LNCaP clone FGC (cell line): Measurements from ENCODE around the gene PARN.

ENCODE experiments used
- DNase-seq: peaks from one replicate; pipeline ENCODE4 v3.0.0-alpha.2; 2011; ENCODE audit warnings: low read depth
- H3K4me3 ChIP-seq: 2 replicates; pipeline ENCODE4 v1.5.1; 2011; ENCODE audit warnings: mild to moderate bottlenecking, low read depth, low read length, control low read depth
- TF ChIP-seq, protein P1 (sequence below): IDR thresholded peaks from 2 replicates; pipeline ENCODE4 v1.5.1; 2012; ENCODE audit warnings: mild to moderate bottlenecking; ENCODE audit not compliant: control insufficient read depth, insufficient read depth; ENCODE audit errors: extremely low read depth

The PARN gene, protein sequence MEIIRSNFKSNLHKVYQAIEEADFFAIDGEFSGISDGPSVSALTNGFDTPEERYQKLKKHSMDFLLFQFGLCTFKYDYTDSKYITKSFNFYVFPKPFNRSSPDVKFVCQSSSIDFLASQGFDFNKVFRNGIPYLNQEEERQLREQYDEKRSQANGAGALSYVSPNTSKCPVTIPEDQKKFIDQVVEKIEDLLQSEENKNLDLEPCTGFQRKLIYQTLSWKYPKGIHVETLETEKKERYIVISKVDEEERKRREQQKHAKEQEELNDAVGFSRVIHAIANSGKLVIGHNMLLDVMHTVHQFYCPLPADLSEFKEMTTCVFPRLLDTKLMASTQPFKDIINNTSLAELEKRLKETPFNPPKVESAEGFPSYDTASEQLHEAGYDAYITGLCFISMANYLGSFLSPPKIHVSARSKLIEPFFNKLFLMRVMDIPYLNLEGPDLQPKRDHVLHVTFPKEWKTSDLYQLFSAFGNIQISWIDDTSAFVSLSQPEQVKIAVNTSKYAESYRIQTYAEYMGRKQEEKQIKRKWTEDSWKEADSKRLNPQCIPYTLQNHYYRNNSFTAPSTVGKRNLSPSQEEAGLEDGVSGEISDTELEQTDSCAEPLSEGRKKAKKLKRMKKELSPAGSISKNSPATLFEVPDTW

DNA sequence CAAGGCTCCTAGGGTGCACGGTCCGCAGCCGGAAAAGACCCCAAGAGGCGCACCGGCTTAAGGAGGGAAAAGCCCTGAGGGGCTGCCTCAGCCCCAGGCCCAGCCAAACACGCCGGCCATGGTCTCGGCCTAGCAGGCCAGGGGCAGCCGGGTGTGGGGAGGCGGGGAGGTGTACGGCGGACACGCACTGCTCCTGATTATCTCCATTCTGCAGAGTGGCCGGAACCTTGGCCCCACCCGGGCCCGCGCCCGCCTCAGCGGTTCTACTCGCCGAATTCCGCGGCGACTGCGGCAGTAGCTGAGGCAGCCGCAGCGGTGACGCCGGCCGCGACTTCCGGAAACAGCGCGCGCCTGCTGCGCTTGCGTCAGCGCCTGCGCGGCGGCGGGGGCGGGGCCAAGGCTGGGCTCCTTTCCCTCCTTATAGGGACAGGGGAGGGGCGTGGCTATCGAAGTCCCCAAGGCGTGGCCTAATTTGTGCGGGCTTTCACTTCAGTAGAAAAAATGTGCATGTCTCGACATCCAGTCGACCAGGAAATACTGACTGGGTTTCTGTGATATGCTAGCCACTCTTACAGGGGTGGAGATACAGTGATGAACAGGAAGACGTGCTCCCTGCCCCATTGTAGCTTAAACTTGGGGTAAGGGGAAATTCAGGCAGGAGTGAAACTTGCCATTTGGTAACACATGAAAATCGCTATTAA, at the start of gene PARN:
PARN (minus strand) TSS at position 342 of the 701 bp plus-strand sequence; CDS start at position 207, 135 bp downstream.
- TF ChIP-seq, protein P1, sequence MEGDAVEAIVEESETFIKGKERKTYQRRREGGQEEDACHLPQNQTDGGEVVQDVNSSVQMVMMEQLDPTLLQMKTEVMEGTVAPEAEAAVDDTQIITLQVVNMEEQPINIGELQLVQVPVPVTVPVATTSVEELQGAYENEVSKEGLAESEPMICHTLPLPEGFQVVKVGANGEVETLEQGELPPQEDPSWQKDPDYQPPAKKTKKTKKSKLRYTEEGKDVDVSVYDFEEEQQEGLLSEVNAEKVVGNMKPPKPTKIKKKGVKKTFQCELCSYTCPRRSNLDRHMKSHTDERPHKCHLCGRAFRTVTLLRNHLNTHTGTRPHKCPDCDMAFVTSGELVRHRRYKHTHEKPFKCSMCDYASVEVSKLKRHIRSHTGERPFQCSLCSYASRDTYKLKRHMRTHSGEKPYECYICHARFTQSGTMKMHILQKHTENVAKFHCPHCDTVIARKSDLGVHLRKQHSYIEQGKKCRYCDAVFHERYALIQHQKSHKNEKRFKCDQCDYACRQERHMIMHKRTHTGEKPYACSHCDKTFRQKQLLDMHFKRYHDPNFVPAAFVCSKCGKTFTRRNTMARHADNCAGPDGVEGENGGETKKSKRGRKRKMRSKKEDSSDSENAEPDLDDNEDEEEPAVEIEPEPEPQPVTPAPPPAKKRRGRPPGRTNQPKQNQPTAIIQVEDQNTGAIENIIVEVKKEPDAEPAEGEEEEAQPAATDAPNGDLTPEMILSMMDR = no peak

DNA sequence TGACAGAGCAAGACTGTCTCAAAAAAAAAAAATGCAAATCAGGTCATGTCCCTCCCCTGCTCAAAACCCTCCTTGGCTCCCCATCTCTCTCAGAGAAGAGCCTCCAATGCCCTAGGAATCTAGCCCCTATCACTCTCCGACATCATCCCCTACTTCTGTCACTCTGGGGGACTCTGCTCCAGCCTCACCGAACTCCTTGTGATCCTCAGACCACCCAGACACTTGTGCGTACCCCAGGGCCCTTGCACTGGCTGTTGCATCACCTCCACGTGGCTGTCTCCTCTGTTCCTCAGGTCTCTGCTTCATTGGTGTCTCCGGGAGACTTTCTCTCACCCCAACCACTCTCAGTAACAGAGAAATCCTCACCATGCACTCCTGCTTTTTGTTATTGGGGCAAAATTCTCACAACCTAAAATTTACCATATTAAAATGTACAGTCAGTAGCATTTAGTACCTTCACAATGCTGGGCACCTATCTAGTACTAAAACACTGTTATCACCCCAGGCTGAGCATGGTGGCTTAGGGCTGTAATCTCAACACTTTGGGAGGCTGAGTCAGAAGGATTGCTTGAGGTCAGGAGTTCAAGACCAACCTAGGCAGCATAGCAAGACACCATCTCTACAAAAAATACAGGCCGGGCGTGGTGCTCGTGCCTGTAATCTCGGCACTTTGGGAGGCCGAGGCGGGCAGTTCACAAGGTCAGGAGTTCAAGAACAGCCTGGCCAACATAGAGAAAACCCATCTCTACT, 48.9 kb upstream of the PARN start:
- no peak for DNase-seq
- no peak overlapping the region for H3K4me3 ChIP-seq
- TF ChIP-seq, protein P1 = no peak

More for the DNA sequence above, at the start of gene PARN:
- peak; percentile 80 for DNase-seq
- H3K4me3 ChIP-seq = peak within 1 kb of the TSS; percentile 88

DNA sequence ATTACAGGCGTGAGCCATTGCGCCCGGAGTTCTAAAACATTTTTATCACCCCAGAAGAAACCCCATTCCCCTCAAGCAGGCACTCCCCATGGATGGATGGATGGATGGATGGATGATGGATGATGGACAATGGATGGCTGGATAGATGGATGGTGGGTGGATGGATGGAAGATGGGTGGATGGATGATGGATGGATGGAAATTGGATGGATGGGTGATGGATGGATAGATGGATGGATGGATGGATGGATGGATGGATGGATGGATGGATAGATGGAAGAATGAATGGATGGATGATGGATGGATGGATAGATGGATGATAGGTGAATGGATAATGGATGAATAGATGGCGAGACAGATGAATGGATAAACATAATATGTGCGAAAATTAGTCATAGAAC, 47.6 kb upstream of the PARN start:
- TF ChIP-seq, protein P1 = no peak
- no peak for DNase-seq
- no peak overlapping the region for H3K4me3 ChIP-seq

DNA sequence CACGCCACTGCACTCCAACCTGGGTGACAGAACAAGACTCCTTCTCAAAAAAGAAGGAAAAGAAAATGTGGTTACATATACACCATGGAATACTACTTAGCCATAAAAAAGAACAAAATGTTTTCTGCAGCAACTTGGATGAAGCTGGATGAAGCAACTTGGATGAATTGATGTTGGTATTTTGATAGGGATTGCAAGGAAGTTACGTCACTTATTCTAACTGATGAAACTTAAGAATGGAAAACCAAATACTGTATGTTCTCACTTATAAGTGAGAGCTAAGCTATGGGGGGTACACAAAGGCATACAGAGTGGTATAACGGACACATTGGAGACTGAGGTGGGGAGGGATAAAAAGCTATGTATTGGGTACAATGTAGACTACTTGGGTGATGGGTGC, 46.6 kb upstream of the PARN start:
- no peak overlapping the region for H3K4me3 ChIP-seq
- TF ChIP-seq, protein P1 = no peak
- no peak for DNase-seq

DNA sequence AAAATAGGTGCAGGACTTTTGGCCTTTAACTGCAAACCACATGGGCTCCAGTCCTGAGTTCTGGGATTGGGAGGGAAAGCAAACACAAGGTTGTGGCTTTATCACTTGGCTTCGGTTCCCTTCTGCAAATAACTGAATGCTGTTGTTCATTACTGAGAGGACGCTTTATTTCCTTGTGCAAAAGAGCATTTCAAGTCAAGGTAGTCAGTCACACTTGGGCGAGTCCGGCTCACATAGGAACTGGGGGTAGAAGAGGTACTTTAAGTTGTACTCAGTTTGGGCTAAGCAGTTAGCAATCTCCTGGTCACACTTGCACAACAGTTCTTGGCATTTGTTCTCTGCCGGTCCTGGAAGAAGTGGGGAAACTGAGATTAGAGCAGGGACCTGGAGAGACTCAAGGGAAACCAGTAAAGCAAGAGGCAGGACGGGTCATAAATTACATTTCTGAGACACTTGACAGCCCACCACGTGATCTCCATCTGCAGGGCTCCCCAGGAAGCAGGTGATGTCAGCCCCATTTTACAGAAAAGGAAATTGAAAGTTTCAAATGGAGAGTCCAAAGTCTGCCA, 42.4 kb upstream of the PARN start:
- TF ChIP-seq, protein P1 = no peak
- no peak overlapping the region for H3K4me3 ChIP-seq
- DNase-seq = peak; percentile 57

DNA sequence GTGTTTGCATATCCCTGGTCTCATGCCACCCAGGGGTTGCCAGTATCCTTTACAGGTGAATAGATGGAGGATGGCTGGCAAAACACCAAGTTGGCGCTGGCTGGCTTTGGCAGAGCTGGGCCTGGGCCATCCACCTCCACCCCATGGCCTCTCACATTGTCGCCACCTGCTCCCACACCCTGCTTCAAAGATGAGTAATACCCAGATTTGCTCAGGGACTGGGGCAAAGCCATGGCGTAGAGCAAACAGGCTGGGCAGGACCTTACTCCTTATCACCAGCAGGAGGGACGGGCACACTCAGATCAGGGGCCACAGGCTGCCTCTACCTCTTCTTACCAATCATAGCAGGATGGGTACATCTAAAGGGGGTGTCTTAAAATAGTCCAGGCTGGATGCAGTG, 39.7 kb upstream of the PARN start:
- TF ChIP-seq, protein P1 = no peak
- DNase-seq = no peak
- no peak overlapping the region for H3K4me3 ChIP-seq
